ENCODE results near the gene SURF1.

SURF1 gene

GRCh38 chr9:133387680-133388079, 31.4 kb upstream of the SURF1 start:
- no peak overlapping the region for H3K4me2 ChIP-seq (ENCODE audit: low read length)

GRCh38 chr9:133386338-133386737, 30.1 kb upstream of the SURF1 start:
- Histone ChIP-seq H3K27me3 (ENCODE audit: insufficient read depth, low read length) (peaks cover 7% of the 10 kb centered on the region; the same call in 1 of the 2 replicates), H2AFZ (ENCODE audit: low read length) (no peak overlapping the region), H3K4me2 (ENCODE audit: low read length) (no peak overlapping the region), H3K27ac (ENCODE audit: low read depth, low read length, poor library complexity, severe bottlenecking) (no peak overlapping the region), H3K9me3 (ENCODE audit: low read length) (no peaks in the 10 kb centered on the region), H3K36me3 (ENCODE audit: insufficient read depth, low read length) (no peaks in the 10 kb centered on the region; the same call in 1 of the 2 replicates), H4K20me1 (ENCODE audit: insufficient read depth, low read length) (no peaks in the 10 kb centered on the region), H3K4me1 (ENCODE audit: insufficient read depth, low read length, severe bottlenecking) (no peaks in the 10 kb centered on the region), H3F3A (ENCODE audit: insufficient read depth, low read length) (no peaks in the 10 kb centered on the region), H3K9ac (ENCODE audit: low read length) (no peak overlapping the region), H3K4me3 (ENCODE audit: low read depth, low read length, poor library complexity, severe bottlenecking) (no peak overlapping the region), H3K79me2 (ENCODE audit: insufficient read depth, low read length) (no peaks in the 10 kb centered on the region), H3K9me2 (ENCODE audit: low read depth, low read length) (no peaks in the 10 kb centered on the region)
- TF ChIP-seq EZH2 (IDR thresholded peaks at IDR 0.05; ENCODE audit: borderline replicate concordance, low read length) (no peak), CTCF (IDR thresholded peaks at IDR 0.05; ENCODE audit: low read length) (no peak)

More at GRCh38 chr9:133387680-133388079, 31.4 kb upstream of the SURF1 start:
- no peak overlapping the region for H3K4me3 ChIP-seq (ENCODE audit: low read depth, low read length, poor library complexity, severe bottlenecking)
- no peak overlapping the region for H2AFZ ChIP-seq (ENCODE audit: low read length)
- no peak for TF ChIP-seq EZH2 (IDR thresholded peaks at IDR 0.05; ENCODE audit: borderline replicate concordance, low read length)
- TF ChIP-seq CTCF (IDR thresholded peaks at IDR 0.05; ENCODE audit: low read length) = no peak
- no peaks in the 10 kb centered on the region for H3K79me2 ChIP-seq (ENCODE audit: insufficient read depth, low read length)
- H3F3A ChIP-seq (ENCODE audit: insufficient read depth, low read length) = no peaks in the 10 kb centered on the region
- no peaks in the 10 kb centered on the region for H4K20me1 ChIP-seq (ENCODE audit: insufficient read depth, low read length)
- no peaks in the 10 kb centered on the region; the same call in 1 of the 2 replicates for H3K36me3 ChIP-seq (ENCODE audit: insufficient read depth, low read length)
- no peaks in the 10 kb centered on the region for H3K4me1 ChIP-seq (ENCODE audit: insufficient read depth, low read length, severe bottlenecking)
- no peaks in the 10 kb centered on the region for H3K9me3 ChIP-seq (ENCODE audit: low read length)
- no peak overlapping the region for H3K27ac ChIP-seq (ENCODE audit: low read depth, low read length, poor library complexity, severe bottlenecking)
- peaks cover 7% of the 10 kb centered on the region; the same call in 1 of the 2 replicates for H3K27me3 ChIP-seq (ENCODE audit: insufficient read depth, low read length)
- no peak overlapping the region for H3K9ac ChIP-seq (ENCODE audit: low read length)
- H3K9me2 ChIP-seq (ENCODE audit: low read depth, low read length) = no peaks in the 10 kb centered on the region

- H3K36me3 ChIP-seq (ENCODE audit: insufficient read depth, low read length) = no peaks in the 10 kb centered on the region
- H3K79me2 ChIP-seq (ENCODE audit: insufficient read depth, low read length) = no peaks in the 10 kb centered on the region
- no peak overlapping the region for H3K9ac ChIP-seq (ENCODE audit: low read length)
- no peak overlapping the region for H2AFZ ChIP-seq (ENCODE audit: low read length)
- no peaks in the 10 kb centered on the region for H3F3A ChIP-seq (ENCODE audit: insufficient read depth, low read length)
- H3K27ac ChIP-seq (ENCODE audit: low read depth, low read length, poor library complexity, severe bottlenecking) = no peak overlapping the region
- TF ChIP-seq CTCF (IDR thresholded peaks at IDR 0.05; ENCODE audit: low read length) (no peak), EZH2 (IDR thresholded peaks at IDR 0.05; ENCODE audit: borderline replicate concordance, low read length) (no peak)
- H3K4me3 ChIP-seq (ENCODE audit: low read depth, low read length, poor library complexity, severe bottlenecking) = no peak overlapping the region
- H3K9me3 ChIP-seq (ENCODE audit: low read length) = no peaks in the 10 kb centered on the region
- no peak overlapping the region for H3K4me2 ChIP-seq (ENCODE audit: low read length)
- peaks cover 2% of the 10 kb centered on the region; the same call in 1 of the 2 replicates for H3K27me3 ChIP-seq (ENCODE audit: insufficient read depth, low read length)
- no peaks in the 10 kb centered on the region for H4K20me1 ChIP-seq (ENCODE audit: insufficient read depth, low read length)
- H3K9me2 ChIP-seq (ENCODE audit: low read depth, low read length) = no peaks in the 10 kb centered on the region
- H3K4me1 ChIP-seq (ENCODE audit: insufficient read depth, low read length, severe bottlenecking) = no peaks in the 10 kb centered on the region
Measured at GRCh38 chr9:133385452-133385851, 29.2 kb upstream of the SURF1 start.

Measured in OCI-LY1 (cell line).